ENCODE data around the gene NAGLU.

GRCh38 chr17:42519546-42520491 lies 16.2 kb upstream of the NAGLU start:
- TF ChIP-seq POLR2A (IDR thresholded peaks at IDR 0.05) (no peak), POLR2AphosphoS5 (IDR thresholded peaks at IDR 0.05) (peak; percentile 49 to 81 (median 80))
- TF ChIP-seq, protein P1, sequence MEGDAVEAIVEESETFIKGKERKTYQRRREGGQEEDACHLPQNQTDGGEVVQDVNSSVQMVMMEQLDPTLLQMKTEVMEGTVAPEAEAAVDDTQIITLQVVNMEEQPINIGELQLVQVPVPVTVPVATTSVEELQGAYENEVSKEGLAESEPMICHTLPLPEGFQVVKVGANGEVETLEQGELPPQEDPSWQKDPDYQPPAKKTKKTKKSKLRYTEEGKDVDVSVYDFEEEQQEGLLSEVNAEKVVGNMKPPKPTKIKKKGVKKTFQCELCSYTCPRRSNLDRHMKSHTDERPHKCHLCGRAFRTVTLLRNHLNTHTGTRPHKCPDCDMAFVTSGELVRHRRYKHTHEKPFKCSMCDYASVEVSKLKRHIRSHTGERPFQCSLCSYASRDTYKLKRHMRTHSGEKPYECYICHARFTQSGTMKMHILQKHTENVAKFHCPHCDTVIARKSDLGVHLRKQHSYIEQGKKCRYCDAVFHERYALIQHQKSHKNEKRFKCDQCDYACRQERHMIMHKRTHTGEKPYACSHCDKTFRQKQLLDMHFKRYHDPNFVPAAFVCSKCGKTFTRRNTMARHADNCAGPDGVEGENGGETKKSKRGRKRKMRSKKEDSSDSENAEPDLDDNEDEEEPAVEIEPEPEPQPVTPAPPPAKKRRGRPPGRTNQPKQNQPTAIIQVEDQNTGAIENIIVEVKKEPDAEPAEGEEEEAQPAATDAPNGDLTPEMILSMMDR (IDR thresholded peaks at IDR 0.05) = no peak
